ENCODE data around the gene CPED1. TPM values are rescaled to one million over a fixed set of nuclear protein-coding genes. Genes with fewer than 3 reads are reported as not detected.

The CPED1 gene
- total RNA-seq (2022; extraction: Qiagen RNA extraction; ENCODE audit: low read depth), result not detected in 5 replicates

DNA sequence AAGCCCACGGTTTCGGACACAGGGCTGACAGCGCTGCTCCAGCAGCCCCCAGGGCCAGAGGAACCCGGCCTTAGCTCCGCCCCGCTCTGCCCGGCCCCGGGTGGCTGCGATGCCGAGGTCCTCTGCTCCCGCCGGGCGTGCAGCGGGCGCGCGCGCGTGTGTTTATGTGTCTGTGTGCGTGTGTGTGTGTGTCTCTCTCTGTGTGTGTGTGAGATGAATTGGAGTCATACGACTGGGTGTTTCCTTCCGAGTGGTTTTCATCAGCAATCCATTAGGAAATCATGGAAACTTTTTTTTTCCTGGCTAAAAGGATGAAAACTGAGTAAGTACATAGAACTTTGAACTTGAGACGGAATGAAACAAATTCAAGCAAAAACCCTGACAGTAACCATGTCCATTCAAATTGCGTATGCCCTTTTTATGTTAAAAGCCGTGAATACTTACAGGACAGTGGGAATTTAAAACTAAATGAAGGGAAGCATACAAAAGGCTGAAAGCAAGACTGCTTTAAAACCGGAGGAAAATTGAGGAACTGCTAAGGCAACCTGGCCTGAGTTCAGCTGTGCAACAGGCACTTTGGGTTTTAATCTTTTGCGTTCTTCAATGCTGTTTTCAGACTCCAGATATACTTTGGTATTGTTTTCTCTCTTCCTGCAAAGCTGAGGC is at the start of gene CPED1:
Gene CPED1 (plus strand): TSS at position 121 of the 666 bp plus-strand sequence. CDS start 911 bp downstream, outside the sequence.

GRCh38 chr7:120950539-120951308 is 37.8 kb upstream of the CPED1 start, which contains the start of gene ING3:
Gene ING3 (plus strand): TSS chr7:120950777. CDS start chr7:120950897, 120 bp downstream.

GRCh38 chr7:121328508-121329190 is 340.1 kb downstream of the CPED1 start, which contains the start of gene WNT16:
Gene WNT16 (plus strand): TSS chr7:121329000. CDS start chr7:121329293, 293 bp downstream.

Other genes starting within 250 kb of the CPED1 start
- gene TSPAN12, start 130.6 kb upstream of the CPED1 start, total RNA-seq (2022; extraction: Qiagen RNA extraction; ENCODE audit: low read depth), result 0.38 to 0.63 TPM (median 0.49 TPM) in 5 replicates
- gene ING3, start 37.9 kb upstream of the CPED1 start, total RNA-seq (2022; extraction: Qiagen RNA extraction; ENCODE audit: low read depth), result 4.8 to 5.9 TPM (median 5.4 TPM) in 5 replicates